Jurkat, Clone E6-1 (cell line): ENCODE measurements around the gene PADI4.
"Not testable (repeated sequence)": the region's sequence is repeated elsewhere in the genome, so short reads cannot be mapped to it uniquely, and the experiment has no call there.

Source experiments
- DNase-seq: peaks from one replicate; pipeline ENCODE4 v3.0.0-alpha.2; 2011; ENCODE audit warnings: low read depth, low spot score
- H3K4me3 ChIP-seq: 2 replicates; pipeline ENCODE4 v1.5.1; 2011; ENCODE audit warnings: mild to moderate bottlenecking, low read length, control low read depth, moderate library complexity

Gene PADI4

GRCh38 chr1:17407786-17408514, 100.0 kb downstream of the PADI4 start:
- not testable (repeated sequence) for DNase-seq

GRCh38 chr1:17409391-17409811, 101.4 kb downstream of the PADI4 start:
- H3K4me3 ChIP-seq: no peak overlapping the region
- DNase-seq: no peak

More at GRCh38 chr1:17407786-17408514, 100.0 kb downstream of the PADI4 start:
- H3K4me3 ChIP-seq: not testable (repeated sequence)

GRCh38 chr1:17412093-17412870, 104.3 kb downstream of the PADI4 start:
- no peak overlapping the region for H3K4me3 ChIP-seq
- DNase-seq: no peak
